ENCODE results near the gene TMEM184B.
"Not testable (repeated sequence)": the region's sequence is repeated elsewhere in the genome, so short reads cannot be mapped to it uniquely, and the experiment has no call there.

Gene TMEM184B

GRCh38 chr22:38181453-38182200 lies 91.2 kb downstream of the TMEM184B start, which contains the start of gene PLA2G6:
TSS of gene PLA2G6 (minus strand) at chr22:38181830. CDS start at chr22:38169426, 12,404 bp downstream.
- DNase-seq, result peak; percentile 91

- DNase-seq, result no peak
Observed at GRCh38 chr22:38180841-38181452, 91.9 kb downstream of the TMEM184B start.

DNA sequence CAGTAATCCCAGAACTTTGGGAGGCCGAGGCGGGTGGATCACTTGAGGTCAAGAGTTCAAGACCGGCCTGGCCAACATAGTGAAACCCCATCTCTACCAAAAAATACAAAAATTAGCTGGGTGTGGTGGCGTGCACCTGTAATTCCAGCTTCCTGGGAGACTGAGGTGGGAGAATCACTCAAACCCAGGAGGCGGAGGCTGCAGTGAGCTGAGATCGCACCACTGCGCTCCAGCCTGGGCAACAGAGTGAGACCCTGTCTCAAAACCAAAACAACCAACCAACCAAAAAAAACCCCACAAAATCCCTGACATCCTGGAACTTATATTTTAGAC lies 94.2 kb downstream of the TMEM184B start:
- not testable (repeated sequence) for DNase-seq

- DNase-seq, result no peak
Observed at GRCh38 chr22:38177926-38178604, 94.7 kb downstream of the TMEM184B start.

DNA sequence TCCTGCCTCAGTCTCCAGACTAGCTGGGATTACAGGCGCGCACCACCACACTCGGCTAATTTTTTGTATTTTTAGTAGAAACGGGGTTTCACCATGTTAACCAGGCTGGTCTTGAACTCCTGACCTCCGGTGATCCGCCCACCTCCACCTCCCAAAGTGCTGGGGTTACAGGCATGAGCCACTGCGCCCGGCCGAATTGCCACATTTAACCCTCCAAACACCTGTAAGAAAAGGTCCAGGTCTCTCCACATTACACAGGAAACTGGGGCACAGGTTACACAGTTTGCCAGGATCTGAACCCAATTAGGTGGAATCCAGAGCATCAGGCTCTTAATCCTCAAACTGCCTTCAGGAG lies 95.3 kb downstream of the TMEM184B start:
- not testable (repeated sequence) for DNase-seq

- no peak for DNase-seq
Observed at GRCh38 chr22:38177044-38177443, 95.8 kb downstream of the TMEM184B start.

DNA sequence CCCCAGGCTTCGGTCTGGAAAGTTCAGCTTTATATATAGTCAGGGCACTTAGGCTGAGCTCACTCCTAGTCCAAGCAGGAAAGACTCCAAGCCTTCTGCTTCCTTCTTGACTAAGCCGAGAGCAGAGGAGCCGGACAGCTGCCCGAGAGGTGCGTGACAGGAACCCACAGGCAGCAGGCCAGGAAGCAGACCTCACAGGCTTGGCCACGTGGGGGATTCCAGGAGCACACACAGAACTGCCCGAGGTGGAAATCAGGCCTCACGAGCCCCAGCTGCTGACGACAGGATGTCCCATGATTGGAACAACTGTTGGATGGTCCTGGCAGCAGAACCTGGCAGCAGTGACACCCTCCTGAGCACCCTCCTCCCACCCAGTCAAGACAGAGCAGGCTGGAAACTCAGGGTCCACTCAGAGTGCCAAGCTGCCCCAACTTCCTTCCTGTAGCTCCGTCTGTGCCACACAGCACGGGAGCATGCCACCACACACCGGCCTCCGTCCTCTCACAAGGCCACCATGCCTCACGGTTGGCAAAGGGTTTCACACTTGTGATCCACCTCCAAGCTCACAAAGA lies 96.6 kb downstream of the TMEM184B start:
- no peak for DNase-seq

GRCh38 chr22:38175206-38176118 lies 97.3 kb downstream of the TMEM184B start:
- no peak for DNase-seq

DNA sequence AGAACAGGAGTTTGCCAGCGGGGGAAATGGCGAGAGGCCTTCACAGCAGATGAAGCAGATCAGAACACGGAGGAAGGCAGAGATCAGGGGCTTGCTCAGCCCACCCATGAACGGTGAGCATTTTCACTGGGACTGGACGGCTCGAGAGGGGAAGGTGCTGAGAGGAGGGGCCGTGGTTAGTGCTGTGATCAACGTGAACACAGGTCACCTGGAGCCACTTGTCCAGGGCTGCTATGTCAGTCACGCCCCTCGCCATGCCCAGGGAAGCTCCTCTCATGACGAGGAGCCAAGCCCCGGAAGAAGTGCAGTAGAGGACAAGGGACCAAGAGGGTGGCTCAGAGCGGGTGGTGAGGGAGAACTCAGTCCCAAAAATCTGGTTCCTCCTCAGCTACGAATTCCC lies 98.2 kb downstream of the TMEM184B start:
- no peak for DNase-seq

GRCh38 chr22:38173641-38173906 lies 99.2 kb downstream of the TMEM184B start:
- no peak for DNase-seq

- no peak for DNase-seq
Observed at GRCh38 chr22:38172832-38173640, 99.8 kb downstream of the TMEM184B start.

GRCh38 chr22:38171927-38172831 lies 100.6 kb downstream of the TMEM184B start:
- no peak for DNase-seq

GRCh38 chr22:38170469-38170868 lies 102.3 kb downstream of the TMEM184B start:
- no peak for DNase-seq

All from right kidney (tissue), 1 donor.